Loucy (cell line): Measurements from ENCODE around the gene VWC2L.

ENCODE experiments used
- H2AFZ ChIP-seq: fragments of 200-600 bp; sonication (generic); 2 replicates; pipeline ENCODE4 v1.6.0; 2016; ENCODE audit warnings: antibody characterized with exemption, mild to moderate bottlenecking, low read length, moderate library complexity
- H3F3A ChIP-seq: fragments of 200-600 bp; 2 replicates; pipeline ENCODE4 v1.6.0; 2016; ENCODE audit warnings: antibody characterized with exemption, low read depth, mild to moderate bottlenecking
- H3K27me3 ChIP-seq: fragments of 200-600 bp; sonication (generic); 2 replicates; pipeline ENCODE4 v1.6.1; 2014; ENCODE audit warnings: low read length, mild to moderate bottlenecking; ENCODE audit not compliant: insufficient read depth, poor library complexity, severe bottlenecking
- H3K36me3 ChIP-seq: fragments of 200-600 bp; sonication (generic); 2 replicates; pipeline ENCODE4 v1.6.1; 2016; ENCODE audit warnings: low read length; ENCODE audit not compliant: insufficient read depth
- H3K4me1 ChIP-seq: fragments of 200-600 bp; sonication (generic); 2 replicates; pipeline ENCODE4 v1.5.1; 2014; ENCODE audit warnings: low read length, mild to moderate bottlenecking; ENCODE audit not compliant: insufficient read depth, poor library complexity, severe bottlenecking
- H3K4me2 ChIP-seq: fragments of 200-600 bp; sonication (generic); 2 replicates; pipeline ENCODE4 v1.6.0; 2014; ENCODE audit warnings: antibody characterized with exemption, low read length, low read depth, mild to moderate bottlenecking; ENCODE audit not compliant: poor library complexity, severe bottlenecking
- H3K4me3 ChIP-seq: fragments of 200-600 bp; sonication (generic); 2 replicates; pipeline ENCODE4 v1.5.1; 2014; ENCODE audit warnings: low read length, mild to moderate bottlenecking, mixed read lengths; ENCODE audit not compliant: poor library complexity, severe bottlenecking
- H3K79me2 ChIP-seq: fragments of 200-600 bp; sonication (generic); 2 replicates; pipeline ENCODE4 v1.6.1; 2014; ENCODE audit warnings: low read length; ENCODE audit not compliant: insufficient read depth
- H3K9ac ChIP-seq: fragments of 200-600 bp; sonication (generic); 2 replicates; pipeline ENCODE4 v1.6.0; 2014; ENCODE audit warnings: mild to moderate bottlenecking, low read depth, low read length, moderate library complexity; ENCODE audit not compliant: poor library complexity, severe bottlenecking
- H3K9me2 ChIP-seq: fragments of 200-600 bp; sonication (generic); replicated peaks from 2 replicates; pipeline ENCODE4 v1.6.1; 2016; ENCODE audit warnings: low read depth, low read length, mixed read lengths
- H3K9me3 ChIP-seq: fragments of 200-600 bp; sonication (generic); 2 replicates; pipeline ENCODE4 v1.6.1; 2014; ENCODE audit warnings: mild to moderate bottlenecking, antibody characterized with exemption, low read length, low read depth; ENCODE audit not compliant: insufficient read depth
- H4K20me1 ChIP-seq: fragments of 200-600 bp; sonication (generic); 2 replicates; pipeline ENCODE4 v1.6.0; 2014; ENCODE audit warnings: antibody characterized with exemption, low read length, mild to moderate bottlenecking; ENCODE audit not compliant: insufficient read depth, poor library complexity, severe bottlenecking
- EZH2phosphoT487 ChIP-seq: fragments of 200-600 bp; IDR thresholded peaks from 2 replicates; pipeline ENCODE4 v1.6.1; 2018; ENCODE audit warnings: antibody characterized with exemption, mild to moderate bottlenecking, moderate library complexity, borderline replicate concordance
- TF ChIP-seq, protein P1 (sequence below): fragments of 200-600 bp; sonication (generic); conservative IDR thresholded peaks from 2 replicates; pipeline ENCODE4 v1.5.1; 2014; ENCODE audit warnings: mild to moderate bottlenecking, antibody characterized with exemption, low read length

VWC2L gene

DNA sequence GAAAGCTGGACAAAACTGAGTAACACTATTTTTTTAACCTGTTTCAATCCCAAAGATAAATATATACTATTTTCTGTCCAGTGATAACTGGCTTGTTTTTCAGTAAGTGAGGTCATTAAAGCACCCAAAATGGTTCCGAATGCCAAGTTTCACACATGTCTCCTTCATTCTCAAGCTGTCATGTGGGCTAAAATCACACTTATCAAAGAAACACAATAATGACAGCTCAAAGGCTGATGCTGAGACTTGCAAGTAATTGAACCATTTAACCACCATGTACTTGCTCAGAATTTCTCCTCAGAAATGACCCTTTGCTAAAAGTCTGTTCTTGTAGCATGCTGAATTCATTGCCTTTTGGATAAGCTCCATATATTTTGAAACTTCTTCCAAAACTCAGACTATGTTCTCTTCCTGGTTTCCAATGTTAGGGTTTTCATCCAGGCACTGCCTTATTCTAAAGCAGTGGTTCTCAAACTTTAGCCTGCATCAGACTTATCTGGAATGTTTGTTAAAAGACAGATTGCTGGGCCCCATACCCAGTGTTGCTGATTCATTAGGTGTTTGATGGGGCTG lies 149.8 kb downstream of the VWC2L start:
- H3K9ac ChIP-seq = no peak overlapping the region
- no peaks in the 10 kb centered on the region for H3K79me2 ChIP-seq
- H2AFZ ChIP-seq = no peak overlapping the region
- no peaks in the 10 kb centered on the region for H4K20me1 ChIP-seq
- no peaks in the 10 kb centered on the region for H3K4me1 ChIP-seq
- H3K4me2 ChIP-seq = no peak overlapping the region
- no peaks in the 10 kb centered on the region for H3K36me3 ChIP-seq
- no peaks in the 10 kb centered on the region for H3F3A ChIP-seq
- TF ChIP-seq EZH2phosphoT487 = no peak
- TF ChIP-seq, protein P1, sequence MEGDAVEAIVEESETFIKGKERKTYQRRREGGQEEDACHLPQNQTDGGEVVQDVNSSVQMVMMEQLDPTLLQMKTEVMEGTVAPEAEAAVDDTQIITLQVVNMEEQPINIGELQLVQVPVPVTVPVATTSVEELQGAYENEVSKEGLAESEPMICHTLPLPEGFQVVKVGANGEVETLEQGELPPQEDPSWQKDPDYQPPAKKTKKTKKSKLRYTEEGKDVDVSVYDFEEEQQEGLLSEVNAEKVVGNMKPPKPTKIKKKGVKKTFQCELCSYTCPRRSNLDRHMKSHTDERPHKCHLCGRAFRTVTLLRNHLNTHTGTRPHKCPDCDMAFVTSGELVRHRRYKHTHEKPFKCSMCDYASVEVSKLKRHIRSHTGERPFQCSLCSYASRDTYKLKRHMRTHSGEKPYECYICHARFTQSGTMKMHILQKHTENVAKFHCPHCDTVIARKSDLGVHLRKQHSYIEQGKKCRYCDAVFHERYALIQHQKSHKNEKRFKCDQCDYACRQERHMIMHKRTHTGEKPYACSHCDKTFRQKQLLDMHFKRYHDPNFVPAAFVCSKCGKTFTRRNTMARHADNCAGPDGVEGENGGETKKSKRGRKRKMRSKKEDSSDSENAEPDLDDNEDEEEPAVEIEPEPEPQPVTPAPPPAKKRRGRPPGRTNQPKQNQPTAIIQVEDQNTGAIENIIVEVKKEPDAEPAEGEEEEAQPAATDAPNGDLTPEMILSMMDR = no peak
- H3K4me3 ChIP-seq = no peak overlapping the region
- H3K27me3 ChIP-seq = no peaks in the 10 kb centered on the region
- H3K9me3 ChIP-seq = no peaks in the 10 kb centered on the region
- no peaks in the 10 kb centered on the region for H3K9me2 ChIP-seq

- no peaks in the 10 kb centered on the region for H3K9me3 ChIP-seq
- no peak overlapping the region for H3K4me3 ChIP-seq
- H3F3A ChIP-seq = no peaks in the 10 kb centered on the region
- H3K79me2 ChIP-seq = no peaks in the 10 kb centered on the region
- H3K4me2 ChIP-seq = no peak overlapping the region
- no peaks in the 10 kb centered on the region for H3K27me3 ChIP-seq
- TF ChIP-seq, protein P1 = no peak
- TF ChIP-seq EZH2phosphoT487 = no peak
- no peaks in the 10 kb centered on the region for H4K20me1 ChIP-seq
- no peaks in the 10 kb centered on the region for H3K4me1 ChIP-seq
- no peaks in the 10 kb centered on the region for H3K36me3 ChIP-seq
- H3K9ac ChIP-seq = no peak overlapping the region
- no peaks in the 10 kb centered on the region for H3K9me2 ChIP-seq
- H2AFZ ChIP-seq = no peak overlapping the region
Measured at GRCh38 chr2:214565246-214565645, 154.4 kb downstream of the VWC2L start.

DNA sequence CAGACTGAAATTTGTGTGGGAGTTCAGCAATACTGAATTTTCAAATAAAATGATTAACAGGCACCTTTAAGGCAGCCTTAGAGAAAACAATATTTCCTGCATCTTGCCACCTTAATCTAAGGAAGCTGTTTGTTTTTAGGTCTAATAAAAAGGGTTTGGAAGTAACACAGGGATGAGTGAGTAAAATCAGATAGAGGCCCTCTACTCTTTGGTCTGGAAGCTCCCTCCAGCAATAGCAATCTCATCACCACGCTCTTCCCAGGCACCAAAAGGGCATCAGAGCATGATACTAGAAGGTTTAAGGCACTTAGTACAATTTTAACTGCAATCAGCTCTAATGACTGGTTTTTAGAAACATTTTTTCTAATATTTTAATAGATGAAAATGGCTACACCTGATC lies 155.6 kb downstream of the VWC2L start:
- Histone ChIP-seq H3K36me3 (no peaks in the 10 kb centered on the region), H2AFZ (no peak overlapping the region), H3K9me2 (no peaks in the 10 kb centered on the region)

More for the DNA sequence above, 155.6 kb downstream of the VWC2L start:
- no peaks in the 10 kb centered on the region for H3K79me2 ChIP-seq
- no peaks in the 10 kb centered on the region for H3K9me3 ChIP-seq
- no peak overlapping the region for H3K4me2 ChIP-seq
- H4K20me1 ChIP-seq = no peaks in the 10 kb centered on the region
- H3K4me1 ChIP-seq = no peaks in the 10 kb centered on the region
- H3K9ac ChIP-seq = no peak overlapping the region
- TF ChIP-seq, protein P1 = no peak
- no peak for TF ChIP-seq EZH2phosphoT487
- H3K27me3 ChIP-seq = no peaks in the 10 kb centered on the region
- H3F3A ChIP-seq = no peaks in the 10 kb centered on the region
- H3K4me3 ChIP-seq = no peak overlapping the region
